ENCODE measurements around the gene PECR. TPM values are rescaled to one million over a fixed set of nuclear protein-coding genes. Genes with fewer than 3 reads are reported as not detected.
"Not testable (repeated sequence)": the region's sequence is repeated elsewhere in the genome, so short reads cannot be mapped to it uniquely, and the experiment has no call there.

The PECR gene
- total and polyA plus RNA-seq, 9 donors = 7.0 to 15.0 (median 11.5) TPM

DNA sequence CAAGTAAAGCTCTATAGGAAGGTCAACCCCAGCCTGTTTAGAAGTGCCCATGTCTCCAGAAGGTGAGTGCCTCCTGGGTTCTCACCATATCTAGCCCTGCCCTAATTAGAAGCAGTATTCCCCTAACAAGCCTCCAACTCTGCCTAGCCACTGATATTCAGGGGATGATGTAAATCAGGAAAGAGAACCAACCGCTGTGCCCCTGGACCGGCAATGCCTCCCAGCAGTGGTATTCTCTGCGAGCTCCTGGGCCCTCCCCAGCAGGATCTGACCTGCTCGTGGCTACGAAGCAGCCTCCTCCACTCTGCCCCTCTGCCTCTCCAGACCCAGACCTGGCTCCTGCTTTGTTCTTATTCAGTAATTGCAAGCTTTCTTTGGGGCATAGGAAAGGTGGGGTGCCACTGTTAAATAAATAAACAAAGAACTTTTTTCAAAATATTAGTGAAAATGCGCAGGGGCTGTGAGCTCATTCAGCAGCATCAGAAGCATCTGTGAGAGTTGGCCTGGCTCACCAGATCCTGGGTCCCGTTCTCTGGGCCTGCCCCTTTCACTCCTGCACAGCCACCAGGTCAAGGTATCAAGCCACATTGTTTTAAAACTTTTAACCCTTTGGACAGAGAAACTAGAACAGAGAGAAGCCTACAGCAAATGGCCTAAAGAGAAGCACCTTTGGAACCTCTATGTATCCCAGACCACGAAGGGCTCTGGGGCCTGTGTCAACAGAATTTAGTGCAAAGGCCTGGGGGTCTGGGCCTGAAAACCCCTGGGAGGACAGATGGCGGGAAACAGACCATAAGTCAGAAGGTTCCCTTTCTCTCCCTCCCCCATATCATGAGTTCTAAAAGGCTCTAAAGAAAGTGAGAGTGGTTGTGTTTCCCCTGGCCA is 80.2 kb downstream of the PECR start:
- H3K9me3 ChIP-seq = no peaks in the 10 kb centered on the region
- WGBS, 3 donors = 73 to 82% (median 74%) methylated on average over 9 of the region's 9 CpGs
- H3K4me3 ChIP-seq = no peak overlapping the region
- no peaks in the 10 kb centered on the region for H3K36me3 ChIP-seq
- peaks cover 1% of the 10 kb centered on the region for H3K4me1 ChIP-seq (ENCODE audit: insufficient read depth)
- intact Hi-C loops (cut with DNase I) = no loop called here
- TF ChIP-seq, protein P1, sequence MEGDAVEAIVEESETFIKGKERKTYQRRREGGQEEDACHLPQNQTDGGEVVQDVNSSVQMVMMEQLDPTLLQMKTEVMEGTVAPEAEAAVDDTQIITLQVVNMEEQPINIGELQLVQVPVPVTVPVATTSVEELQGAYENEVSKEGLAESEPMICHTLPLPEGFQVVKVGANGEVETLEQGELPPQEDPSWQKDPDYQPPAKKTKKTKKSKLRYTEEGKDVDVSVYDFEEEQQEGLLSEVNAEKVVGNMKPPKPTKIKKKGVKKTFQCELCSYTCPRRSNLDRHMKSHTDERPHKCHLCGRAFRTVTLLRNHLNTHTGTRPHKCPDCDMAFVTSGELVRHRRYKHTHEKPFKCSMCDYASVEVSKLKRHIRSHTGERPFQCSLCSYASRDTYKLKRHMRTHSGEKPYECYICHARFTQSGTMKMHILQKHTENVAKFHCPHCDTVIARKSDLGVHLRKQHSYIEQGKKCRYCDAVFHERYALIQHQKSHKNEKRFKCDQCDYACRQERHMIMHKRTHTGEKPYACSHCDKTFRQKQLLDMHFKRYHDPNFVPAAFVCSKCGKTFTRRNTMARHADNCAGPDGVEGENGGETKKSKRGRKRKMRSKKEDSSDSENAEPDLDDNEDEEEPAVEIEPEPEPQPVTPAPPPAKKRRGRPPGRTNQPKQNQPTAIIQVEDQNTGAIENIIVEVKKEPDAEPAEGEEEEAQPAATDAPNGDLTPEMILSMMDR (IDR thresholded peaks at IDR 0.05) = no peak
- no peak for TF ChIP-seq POLR2A (IDR thresholded peaks at IDR 0.05)
- TF ChIP-seq EP300 (IDR thresholded peaks at IDR 0.05) = no peak
- no peak for DNase-seq
- no peaks in the 10 kb centered on the region for H3K27me3 ChIP-seq
- no peak overlapping the region for H3K27ac ChIP-seq

GRCh38 chr2:215998636-215999035 is 83.0 kb downstream of the PECR start:
- Histone ChIP-seq H3K27ac (no peak overlapping the region), H3K9me3 (no peaks in the 10 kb centered on the region), H3K36me3 (no peaks in the 10 kb centered on the region), H3K4me1 (ENCODE audit: insufficient read depth) (peaks cover 1% of the 10 kb centered on the region), H3K4me3 (no peak overlapping the region), H3K27me3 (no peaks in the 10 kb centered on the region)
- 83 to 89% (median 88%) methylated on average over 2 of the region's 2 CpGs for WGBS, 3 donors
- DNase-seq = no peak
- intact Hi-C loops (cut with DNase I) = no loop called here
- TF ChIP-seq POLR2A (IDR thresholded peaks at IDR 0.05) (no peak), EP300 (IDR thresholded peaks at IDR 0.05) (no peak)
- TF ChIP-seq, protein P1 (IDR thresholded peaks at IDR 0.05) = no peak

DNA sequence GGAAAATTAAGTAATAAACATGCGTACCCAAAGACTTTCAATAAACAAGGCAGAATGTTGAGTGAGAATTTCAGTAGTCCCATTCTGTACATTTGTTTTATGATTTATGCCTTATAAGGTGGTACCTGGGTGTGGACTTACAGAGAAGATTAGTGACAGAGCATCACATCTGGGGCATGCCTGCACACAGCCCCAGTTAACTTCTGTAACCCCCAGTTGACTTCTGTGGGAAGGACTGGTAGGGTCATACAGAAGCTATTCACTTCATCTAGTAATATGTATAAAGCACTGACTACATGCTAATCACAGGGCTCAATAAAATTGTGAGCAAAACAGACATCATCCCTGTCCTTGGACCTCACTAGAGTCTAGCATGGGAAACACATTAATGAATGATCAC is 84.4 kb downstream of the PECR start:
- no peaks in the 10 kb centered on the region for H3K36me3 ChIP-seq
- DNase-seq = no peak
- no peaks in the 10 kb centered on the region for H3K27me3 ChIP-seq
- no peak overlapping the region for H3K27ac ChIP-seq
- peaks cover under 1% of the 10 kb centered on the region for H3K4me1 ChIP-seq (ENCODE audit: insufficient read depth)
- 95 to 100% (median 99%) methylated on average over 1 of the region's 1 CpG for WGBS, 3 donors
- TF ChIP-seq POLR2A (IDR thresholded peaks at IDR 0.05) = no peak
- no peak for TF ChIP-seq EP300 (IDR thresholded peaks at IDR 0.05)
- TF ChIP-seq, protein P1 (IDR thresholded peaks at IDR 0.05) = no peak
- H3K4me3 ChIP-seq = no peak overlapping the region
- intact Hi-C loops (cut with DNase I) = no loop called here
- H3K9me3 ChIP-seq = no peaks in the 10 kb centered on the region

GRCh38 chr2:215994911-215995310 is 86.7 kb downstream of the PECR start:
- DNase-seq = no peak
- TF ChIP-seq, protein P1 (IDR thresholded peaks at IDR 0.05) = no peak
- TF ChIP-seq EP300 (IDR thresholded peaks at IDR 0.05) (no peak), POLR2A (IDR thresholded peaks at IDR 0.05) (no peak)
- Histone ChIP-seq H3K27ac (no peak overlapping the region), H3K27me3 (no peaks in the 10 kb centered on the region), H3K36me3 (no peaks in the 10 kb centered on the region), H3K4me3 (no peak overlapping the region), H3K4me1 (ENCODE audit: insufficient read depth) (no peaks in the 10 kb centered on the region), H3K9me3 (no peaks in the 10 kb centered on the region)
- intact Hi-C loops (cut with DNase I) = no loop called here
- 70 to 77% (median 71%) methylated on average over 4 of the region's 4 CpGs for WGBS, 3 donors

GRCh38 chr2:215988556-215989207 is 92.9 kb downstream of the PECR start:
- H3K36me3 ChIP-seq; H3K9me3 ChIP-seq; H3K27me3 ChIP-seq; DNase-seq; H3K4me1 ChIP-seq (ENCODE audit: insufficient read depth); H3K27ac ChIP-seq; H3K4me3 ChIP-seq; intact Hi-C loops (cut with DNase I): not testable (repeated sequence)
- 75 to 85% (median 81%) methylated on average over 5 of the region's 5 CpGs for WGBS, 3 donors
